Esophagus muscularis mucosa (tissue), 2 donors: Measurements from ENCODE around the gene ATP2B2.

Experiments used
- EP300 ChIP-seq: sonication (generic); formaldehyde crosslinking; IDR thresholded peaks from one replicate; pipeline ENCODE4 v1.6.1; 2017; ENCODE audit warnings: antibody characterized with exemption
- POLR2A ChIP-seq: fragments of 450-650 bp; IDR thresholded peaks from one replicate; pipeline ENCODE4 v1.6.1; 2017; ENCODE audit warnings: antibody characterized with exemption, moderate library complexity, mild to moderate bottlenecking, low read depth

DNA sequence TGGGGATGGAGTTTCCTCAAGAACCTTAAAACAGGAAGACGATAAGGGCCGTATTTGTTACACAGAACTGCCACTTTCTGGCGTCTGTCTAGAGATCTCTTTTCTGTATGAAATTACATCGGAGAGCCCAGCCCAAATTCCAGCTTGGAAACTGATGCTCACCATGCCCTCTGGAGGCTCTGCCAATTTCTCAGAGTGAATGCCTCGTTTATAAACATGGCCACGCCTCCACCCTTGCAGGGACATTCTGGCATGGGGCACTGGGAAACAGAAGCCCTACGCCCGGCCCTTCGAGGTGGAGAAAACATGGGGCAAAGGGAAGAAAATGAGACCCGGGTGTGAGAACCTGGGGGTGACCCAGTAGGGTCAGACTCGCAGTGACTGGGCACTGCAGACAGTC lies 131.1 kb downstream of the ATP2B2 start:
- TF ChIP-seq POLR2A (no peak), EP300 (no peak)
